ENCODE data around the gene TRAK1. TPM values are rescaled to one million over a fixed set of nuclear protein-coding genes. Genes with fewer than 3 reads are reported as not detected.

Gene TRAK1
- total and polyA plus RNA-seq, 10 of the 15 experiments (the other 5 are each of a cell fraction or from before 2014, with no cell fraction given): 6.6 to 46.2 (median 23.7) TPM

GRCh38 chr3:42062464-42062863, 28.7 kb upstream of the TRAK1 start:
- H3K27ac ChIP-seq (ENCODE audit: control insufficient read depth, insufficient read depth): no peak overlapping the region
- SMC1A ChIA-PET (ENCODE audit: uncharacterized antibody, unreplicated experiment): interaction anchor here (1.0 to 1.6 kb wide), 4 partner anchors 9 to 52 kb away, joined by 3 to 5 read pairs (median 4); no protein-coding TSS in a partner anchor
- H3K9me3 ChIP-seq (replicated peaks; ENCODE audit: control insufficient read depth, insufficient read depth, low read length): no peaks in the 10 kb centered on the region
- RAD21 ChIA-PET (ENCODE audit: unreplicated experiment): no interaction called here
- no peaks in the 10 kb centered on the region for H3K27me3 ChIP-seq (replicated peaks in 1 of 2; ENCODE audit: control insufficient read depth in 2 of 2, insufficient read depth in 2 of 2, low read length in 1 of 2)
- peaks cover 57% of the 10 kb centered on the region for H3K79me2 ChIP-seq (ENCODE audit: control insufficient read depth, insufficient read depth, low read length)
- POLR2A ChIA-PET: no interaction called here
- in situ Hi-C loops (cut with MboI): no loop called here
- no TSS peak for BruUV-seq (replicated peaks)
- H2AFZ ChIP-seq (ENCODE audit: control insufficient read depth, low read depth, low read length): no peak overlapping the region
- no peak for TF ChIP-seq NFXL1 (IDR thresholded peaks at IDR 0.05; ENCODE audit: borderline replicate concordance)
- no peaks in the 10 kb centered on the region for H4K20me1 ChIP-seq (ENCODE audit: control insufficient read depth, insufficient read depth)
- WGBS (ENCODE audit: insufficient coverage, insufficient replicate concordance, low lambda C conversion rate, missing lambda C conversion rate): 100% methylated on average over 1 of the region's 1 CpG
- no peak overlapping the region for H3K4me2 ChIP-seq (ENCODE audit: control insufficient read depth, insufficient read depth)
- FAIRE-seq (no peak), ATAC-seq (no peak), DNase-seq (ENCODE audit: low read depth, low spot score) (no peak)
- intact Hi-C loops (cut with micrococcal nuclease; ENCODE audit: unreplicated experiment): no loop called here
- no peaks in the 10 kb centered on the region; a peak in 1 of 4 replicates for H3K36me3 ChIP-seq (ENCODE audit: control insufficient read depth in 2 of 2, insufficient read depth in 2 of 2, low read length in 1 of 2)
- CTCF ChIA-PET: no interaction called here
- peaks cover 26% of the 10 kb centered on the region for H3K4me1 ChIP-seq (ENCODE audit: control insufficient read depth, insufficient read depth, low read length)
- no peak overlapping the region for H3K9ac ChIP-seq (ENCODE audit: control insufficient read depth, insufficient read depth, low read length)
- H3K4me3 ChIP-seq: no peak overlapping the region

DNA sequence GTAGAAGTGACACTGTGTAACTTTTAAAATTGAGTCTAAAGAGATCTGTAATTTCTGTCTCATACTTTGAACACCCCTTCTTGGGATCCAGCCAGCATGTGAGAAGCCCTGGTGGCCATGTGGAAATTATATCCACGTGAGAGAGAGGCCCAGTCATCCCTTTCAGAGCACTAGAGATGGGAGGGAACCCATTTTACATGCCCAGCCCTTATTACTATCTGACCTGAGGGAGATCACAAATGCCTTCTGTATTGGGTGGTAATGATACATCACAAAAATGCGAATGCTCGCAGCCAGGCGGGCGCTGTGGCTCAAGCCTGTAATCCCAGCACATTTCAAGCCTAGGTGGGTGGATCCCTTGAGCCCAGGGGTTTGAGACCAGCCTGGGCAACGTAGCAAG, 27.3 kb upstream of the TRAK1 start:
- ChIA-PET RAD21 (ENCODE audit: unreplicated experiment) (interaction anchor here (1.0 kb wide), 1 partner anchor 14 kb away, joined by 3 read pairs; no protein-coding TSS in a partner anchor), SMC1A (ENCODE audit: uncharacterized antibody, unreplicated experiment) (interaction anchor here (0.7 to 4.7 kb wide), 3 partner anchors 9 to 39 kb away, joined by 3 to 47 read pairs (median 4); no protein-coding TSS in a partner anchor), POLR2A (interaction anchor here (1.3 kb wide), 1 partner anchor 9 kb away, joined by 6 read pairs; no protein-coding TSS in a partner anchor), CTCF (no interaction called here)
- intact Hi-C loops (cut with micrococcal nuclease; ENCODE audit: unreplicated experiment): no loop called here
- Histone ChIP-seq H3K27ac (ENCODE audit: control insufficient read depth, insufficient read depth) (no peak overlapping the region), H4K20me1 (ENCODE audit: control insufficient read depth, insufficient read depth) (no peaks in the 10 kb centered on the region; the same call in 1 of the 2 replicates), H3K27me3 (replicated peaks in 1 of 2; ENCODE audit: control insufficient read depth in 2 of 2, insufficient read depth in 2 of 2, low read length in 1 of 2) (no peaks in the 10 kb centered on the region), H3K79me2 (ENCODE audit: control insufficient read depth, insufficient read depth, low read length) (peaks cover 61% of the 10 kb centered on the region), H2AFZ (ENCODE audit: control insufficient read depth, low read depth, low read length) (no peak overlapping the region), H3K4me3 (no peak overlapping the region), H3K4me2 (ENCODE audit: control insufficient read depth, insufficient read depth) (no peak overlapping the region), H3K36me3 (ENCODE audit: control insufficient read depth in 2 of 2, insufficient read depth in 2 of 2, low read length in 1 of 2) (no peaks in the 10 kb centered on the region; a peak in 1 of 4 replicates), H3K9me3 (replicated peaks; ENCODE audit: control insufficient read depth, insufficient read depth, low read length) (no peaks in the 10 kb centered on the region), H3K9ac (ENCODE audit: control insufficient read depth, insufficient read depth, low read length) (no peak overlapping the region), H3K4me1 (ENCODE audit: control insufficient read depth, insufficient read depth, low read length) (peaks cover 32% of the 10 kb centered on the region)
- BruUV-seq (replicated peaks): no TSS peak
- over 99% methylated on average over 6 of the region's 6 CpGs for WGBS (ENCODE audit: insufficient coverage, insufficient replicate concordance, low lambda C conversion rate, missing lambda C conversion rate)
- DNase-seq (ENCODE audit: low read depth, low spot score) (no peak), ATAC-seq (no peak), FAIRE-seq (no peak)
- in situ Hi-C loops (cut with MboI): no loop called here
- TF ChIP-seq TCF3 (IDR thresholded peaks at IDR 0.05; ENCODE audit: borderline replicate concordance, insufficient read depth, low read depth, low read length) (no peak), SMAD1 (IDR thresholded peaks at IDR 0.05; ENCODE audit: low read depth, partially characterized antibody) (no peak), IKZF1 (conservative IDR thresholded peaks at IDR 0.05) (no peak), RELA (IDR thresholded peaks at IDR 0.05; ENCODE audit: borderline replicate concordance, partially characterized antibody) (no peak), SPI1 (IDR thresholded peaks at IDR 0.05; ENCODE audit: borderline replicate concordance, insufficient read depth, low read depth, low read length) (no peak), ZNF217 (IDR thresholded peaks at IDR 0.05) (no peak), NFYB (IDR thresholded peaks at IDR 0.05; ENCODE audit: insufficient read depth, low read depth, low read length) (no peak), ZNF384 (IDR thresholded peaks at IDR 0.05; ENCODE audit: borderline replicate concordance, low read depth, low read length) (no peak), MTA3 (IDR thresholded peaks at IDR 0.05; ENCODE audit: borderline replicate concordance, low read length) (no peak), MYC (IDR thresholded peaks at IDR 0.05; ENCODE audit: insufficient read depth, insufficient read length, insufficient replicate concordance, low read length, severe bottlenecking) (no peak), CBFB (IDR thresholded peaks at IDR 0.05; ENCODE audit: low read depth) (no peak)
- TF ChIP-seq, protein P1, sequence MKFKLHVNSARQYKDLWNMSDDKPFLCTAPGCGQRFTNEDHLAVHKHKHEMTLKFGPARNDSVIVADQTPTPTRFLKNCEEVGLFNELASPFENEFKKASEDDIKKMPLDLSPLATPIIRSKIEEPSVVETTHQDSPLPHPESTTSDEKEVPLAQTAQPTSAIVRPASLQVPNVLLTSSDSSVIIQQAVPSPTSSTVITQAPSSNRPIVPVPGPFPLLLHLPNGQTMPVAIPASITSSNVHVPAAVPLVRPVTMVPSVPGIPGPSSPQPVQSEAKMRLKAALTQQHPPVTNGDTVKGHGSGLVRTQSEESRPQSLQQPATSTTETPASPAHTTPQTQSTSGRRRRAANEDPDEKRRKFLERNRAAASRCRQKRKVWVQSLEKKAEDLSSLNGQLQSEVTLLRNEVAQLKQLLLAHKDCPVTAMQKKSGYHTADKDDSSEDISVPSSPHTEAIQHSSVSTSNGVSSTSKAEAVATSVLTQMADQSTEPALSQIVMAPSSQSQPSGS (IDR thresholded peaks at IDR 0.05; ENCODE audit: low read length): no peak
- TF ChIP-seq, protein P2, sequence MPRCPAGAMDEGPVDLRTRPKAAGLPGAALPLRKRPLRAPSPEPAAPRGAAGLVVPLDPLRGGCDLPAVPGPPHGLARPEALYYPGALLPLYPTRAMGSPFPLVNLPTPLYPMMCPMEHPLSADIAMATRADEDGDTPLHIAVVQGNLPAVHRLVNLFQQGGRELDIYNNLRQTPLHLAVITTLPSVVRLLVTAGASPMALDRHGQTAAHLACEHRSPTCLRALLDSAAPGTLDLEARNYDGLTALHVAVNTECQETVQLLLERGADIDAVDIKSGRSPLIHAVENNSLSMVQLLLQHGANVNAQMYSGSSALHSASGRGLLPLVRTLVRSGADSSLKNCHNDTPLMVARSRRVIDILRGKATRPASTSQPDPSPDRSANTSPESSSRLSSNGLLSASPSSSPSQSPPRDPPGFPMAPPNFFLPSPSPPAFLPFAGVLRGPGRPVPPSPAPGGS (IDR thresholded peaks at IDR 0.05; ENCODE audit: borderline replicate concordance, insufficient read depth, low read depth, low read length, poor library complexity, severe bottlenecking): no peak
- TF ChIP-seq, protein P3, sequence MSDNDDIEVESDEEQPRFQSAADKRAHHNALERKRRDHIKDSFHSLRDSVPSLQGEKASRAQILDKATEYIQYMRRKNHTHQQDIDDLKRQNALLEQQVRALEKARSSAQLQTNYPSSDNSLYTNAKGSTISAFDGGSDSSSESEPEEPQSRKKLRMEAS (IDR thresholded peaks at IDR 0.05; ENCODE audit: low read depth, low read length): no peak

Measured in GM12878 (cell line).